Effector CD4-positive, alpha-beta T cell (primary cell): ENCODE data around the gene STK11.

Experiments used
- DNase-seq: peaks from one replicate; pipeline ENCODE4 v3.0.0-alpha.2; 2020

Gene STK11

DNA sequence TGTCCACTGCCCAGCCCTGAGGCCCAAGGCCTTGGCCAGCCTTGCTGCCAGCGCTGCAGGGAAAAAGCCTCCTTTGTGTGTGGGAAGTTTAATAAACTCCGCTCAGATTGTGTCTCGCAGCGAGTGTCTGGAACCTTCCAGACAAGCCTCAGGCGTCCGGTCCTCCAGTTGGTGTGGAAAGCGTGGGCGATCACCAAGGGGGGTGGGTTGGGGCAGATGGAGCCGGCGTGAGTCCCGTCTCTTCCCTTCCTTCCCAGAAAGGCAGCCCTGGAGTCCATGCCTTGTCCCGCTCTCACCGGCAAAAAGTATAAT lies 4.6 kb downstream of the STK11 start:
- DNase-seq = no peak

DNA sequence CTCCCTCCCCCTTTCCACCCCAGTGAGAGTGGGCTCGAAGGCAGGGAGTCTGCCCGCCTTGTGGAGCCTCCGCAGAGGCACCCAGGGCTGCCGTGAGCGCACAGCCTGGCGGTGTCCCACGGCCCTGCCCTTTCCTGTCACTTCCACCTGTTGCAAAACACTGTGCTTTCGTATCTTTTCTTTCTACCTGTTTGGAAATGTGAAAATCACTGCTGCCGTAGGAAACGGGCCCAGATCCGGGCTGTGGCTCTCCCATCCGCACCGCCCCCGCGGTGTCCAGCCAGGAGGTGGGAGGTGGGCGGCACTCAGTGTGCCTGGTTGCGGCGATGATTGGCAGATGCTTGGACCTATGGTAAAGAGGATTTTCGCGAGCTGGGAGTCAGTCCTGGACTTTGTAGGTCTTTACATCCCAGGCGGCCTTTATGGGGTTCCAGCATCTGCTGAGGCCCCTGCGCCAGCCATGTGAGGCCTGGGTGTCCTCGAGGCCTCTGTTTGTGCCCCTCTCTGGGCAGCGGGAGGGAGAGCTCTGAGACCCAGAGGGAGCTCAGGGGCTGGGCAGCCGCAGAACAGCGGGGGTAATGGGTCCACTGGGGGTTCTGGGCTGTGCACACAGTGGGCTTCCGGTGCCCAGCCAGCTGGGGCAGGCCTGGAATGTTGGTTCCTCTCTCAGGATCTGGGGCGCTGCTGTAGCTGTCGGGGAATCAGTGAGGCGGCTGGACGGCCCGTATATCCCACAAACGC lies 6.1 kb downstream of the STK11 start:
- no peak for DNase-seq

DNA sequence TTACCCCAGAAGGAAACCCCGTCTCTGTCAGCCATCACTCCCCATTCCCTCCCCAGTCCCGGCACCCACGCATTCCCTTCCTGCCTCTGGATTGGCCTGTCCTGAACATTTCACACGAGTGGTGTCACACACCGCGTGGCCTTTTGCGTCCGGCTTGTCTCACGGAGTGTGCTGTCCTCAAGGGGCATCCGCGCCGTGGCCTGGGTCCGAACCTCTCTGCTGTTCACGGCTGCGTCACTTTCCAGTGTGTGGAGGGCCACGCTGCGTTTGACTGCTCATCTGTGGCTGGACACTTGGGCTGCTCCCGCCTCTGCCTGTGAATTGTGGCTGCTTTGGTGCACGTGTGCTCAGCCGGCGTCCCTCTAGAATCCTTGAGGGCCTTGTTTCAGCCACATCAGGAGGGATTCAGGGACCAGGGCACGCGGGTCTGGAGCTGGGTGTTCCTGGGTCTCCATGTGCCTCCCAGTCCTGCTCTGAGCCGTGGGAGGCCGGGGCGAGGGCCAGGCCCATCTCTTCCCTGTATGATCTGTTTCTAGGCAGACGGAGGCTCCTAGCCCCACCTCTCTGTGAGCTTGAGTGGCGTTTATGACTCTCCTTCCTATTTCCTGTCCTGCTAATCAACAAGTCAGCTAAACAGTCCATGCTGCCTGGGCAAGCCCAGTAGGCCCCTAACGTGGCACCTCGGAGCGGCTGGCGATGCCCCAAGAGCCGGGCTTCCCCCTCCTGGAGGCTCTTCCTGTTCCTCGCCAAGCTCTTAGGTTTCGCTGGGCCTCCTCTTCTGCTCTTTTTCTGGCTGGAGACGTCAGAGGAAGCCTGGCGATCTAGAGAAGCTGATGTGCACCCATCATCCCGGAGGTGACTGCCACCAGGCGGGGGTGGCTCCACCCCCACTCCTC lies 8.1 kb downstream of the STK11 start:
- DNase-seq = peak; percentile 45

DNA sequence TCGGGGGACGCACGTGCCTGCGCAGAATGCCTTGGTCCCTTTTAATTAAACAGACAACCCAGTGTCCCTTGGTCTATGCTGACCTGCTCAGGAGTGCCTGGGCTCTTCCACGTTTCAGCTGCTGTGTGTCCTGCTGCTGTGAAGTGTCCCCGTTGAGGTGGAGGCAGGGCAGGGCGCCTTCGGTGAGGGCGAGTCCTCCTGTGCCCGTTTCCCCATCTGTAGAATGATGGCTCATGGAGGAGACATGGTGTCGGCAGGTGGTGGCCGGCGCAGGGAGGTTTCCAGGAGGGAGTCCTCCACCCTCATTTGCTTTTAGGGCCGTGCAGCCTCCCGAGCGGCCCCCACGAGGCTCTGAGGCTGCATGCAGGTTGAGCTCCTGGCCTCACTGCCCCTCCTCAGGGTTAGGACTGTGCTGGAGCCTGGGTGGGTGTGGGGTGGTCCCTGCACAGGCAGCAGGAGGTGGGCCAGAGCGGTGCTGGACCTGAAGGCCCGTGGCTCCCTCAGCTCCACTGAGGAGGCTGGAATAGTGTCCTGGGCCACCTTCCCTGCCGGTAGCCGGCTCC lies 8.8 kb downstream of the STK11 start:
- DNase-seq = no peak

GRCh38 chr19:1214862-1215731 lies 9.5 kb downstream of the STK11 start:
- DNase-seq = no peak

GRCh38 chr19:1216756-1217155 lies 11.2 kb downstream of the STK11 start:
- DNase-seq = no peak

DNA sequence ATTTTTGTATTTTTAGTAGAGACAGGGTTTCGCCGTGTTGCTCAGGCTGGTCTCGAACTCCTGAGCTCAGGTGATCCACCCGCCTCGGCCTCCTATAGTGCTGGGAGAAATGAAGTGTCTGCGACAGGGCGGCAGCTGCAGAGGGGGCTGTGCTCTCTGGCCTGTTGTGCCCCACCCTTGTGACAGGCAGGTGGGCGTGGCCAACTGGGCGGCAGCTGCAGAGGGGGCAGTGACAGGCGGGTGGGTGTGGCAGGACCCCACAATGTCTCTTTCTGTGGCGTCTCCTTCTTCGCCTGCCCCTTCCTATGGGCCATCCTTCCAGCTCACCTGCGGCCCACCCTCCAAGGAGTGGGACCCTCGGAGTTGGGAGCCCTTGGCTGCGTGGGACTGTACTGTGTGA lies 11.8 kb downstream of the STK11 start:
- DNase-seq = no peak

DNA sequence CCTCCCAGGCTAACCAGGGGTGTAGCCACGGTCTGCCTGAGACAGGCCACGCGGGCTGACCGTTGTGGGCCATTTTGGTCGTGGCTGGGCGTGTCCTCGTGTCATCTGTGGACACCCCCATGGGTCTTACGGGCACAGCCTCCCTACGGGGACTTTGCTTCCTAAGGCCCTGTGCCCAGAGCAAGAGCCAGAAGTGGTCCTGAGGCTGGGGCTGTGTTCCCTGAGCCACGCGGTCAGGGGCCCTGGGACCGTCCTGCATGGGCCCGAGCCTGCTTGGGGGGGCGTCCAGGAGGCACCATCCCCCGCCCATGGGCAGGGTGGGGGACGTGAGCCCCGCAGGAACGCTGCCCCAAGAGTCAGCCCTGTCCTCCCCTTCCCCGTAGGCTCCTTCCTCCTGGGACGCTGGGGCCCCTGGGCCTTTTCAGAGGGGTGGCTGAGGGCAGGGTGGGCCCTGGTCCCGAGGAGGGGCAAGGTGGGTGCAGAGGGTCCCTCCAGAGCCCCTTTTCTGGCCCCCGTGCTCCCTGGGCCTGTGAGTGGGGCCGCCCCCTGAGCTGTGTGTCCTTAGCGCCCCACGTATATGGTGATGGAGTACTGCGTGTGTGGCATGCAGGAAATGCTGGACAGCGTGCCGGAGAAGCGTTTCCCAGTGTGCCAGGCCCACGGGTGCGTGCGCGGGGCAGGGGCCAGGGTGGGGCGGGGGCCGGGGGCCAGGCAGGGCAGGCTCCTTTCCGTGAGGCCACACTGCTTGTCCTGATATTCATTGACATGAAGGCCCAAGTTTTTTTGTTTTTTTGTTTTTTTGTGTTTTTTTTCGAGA lies 13.4 kb downstream of the STK11 start:
- DNase-seq = no peak

DNA sequence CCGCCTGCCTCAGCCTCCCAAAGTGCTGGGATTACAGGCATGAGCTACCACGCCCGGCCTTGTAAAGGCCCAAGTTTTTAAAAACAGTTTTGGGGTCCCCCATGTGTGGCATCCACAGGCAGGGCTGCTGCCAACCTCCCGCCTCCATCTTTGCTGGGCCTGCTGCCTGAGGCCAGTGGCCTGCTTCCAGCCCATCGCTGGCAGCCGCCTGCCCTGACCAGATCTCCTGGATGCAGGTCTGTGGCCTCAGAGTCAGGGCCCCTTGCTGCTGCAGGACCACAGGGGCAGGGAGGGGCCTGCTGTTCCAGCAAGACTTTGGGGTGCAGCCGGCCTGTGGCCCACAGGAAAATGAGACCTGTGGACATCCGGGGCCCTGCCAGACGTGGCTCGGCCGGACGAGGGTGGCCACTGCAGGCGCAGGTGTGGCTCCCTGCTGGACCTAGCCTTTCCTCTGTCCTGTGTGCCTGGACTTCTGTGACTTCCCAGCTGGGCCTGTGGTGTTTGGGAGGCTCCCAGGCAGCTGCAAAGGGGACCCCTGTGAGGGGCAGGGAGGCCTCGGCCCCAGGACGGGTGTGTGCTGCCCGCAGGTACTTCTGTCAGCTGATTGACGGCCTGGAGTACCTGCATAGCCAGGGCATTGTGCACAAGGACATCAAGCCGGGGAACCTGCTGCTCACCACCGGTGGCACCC lies 14.4 kb downstream of the STK11 start:
- no peak for DNase-seq

GRCh38 chr19:1220477-1220930 lies 14.9 kb downstream of the STK11 start:
- DNase-seq = no peak

- no peak for DNase-seq
These were observed 15.7 kb downstream of the STK11 start for GRCh38 chr19:1220976-1221903.

GRCh38 chr19:1221904-1222255 lies 16.3 kb downstream of the STK11 start:
- DNase-seq = no peak

GRCh38 chr19:1222394-1222793 lies 16.8 kb downstream of the STK11 start:
- DNase-seq = no peak

- no peak for DNase-seq
These were observed 17.7 kb downstream of the STK11 start for GRCh38 chr19:1223018-1223855.

DNA sequence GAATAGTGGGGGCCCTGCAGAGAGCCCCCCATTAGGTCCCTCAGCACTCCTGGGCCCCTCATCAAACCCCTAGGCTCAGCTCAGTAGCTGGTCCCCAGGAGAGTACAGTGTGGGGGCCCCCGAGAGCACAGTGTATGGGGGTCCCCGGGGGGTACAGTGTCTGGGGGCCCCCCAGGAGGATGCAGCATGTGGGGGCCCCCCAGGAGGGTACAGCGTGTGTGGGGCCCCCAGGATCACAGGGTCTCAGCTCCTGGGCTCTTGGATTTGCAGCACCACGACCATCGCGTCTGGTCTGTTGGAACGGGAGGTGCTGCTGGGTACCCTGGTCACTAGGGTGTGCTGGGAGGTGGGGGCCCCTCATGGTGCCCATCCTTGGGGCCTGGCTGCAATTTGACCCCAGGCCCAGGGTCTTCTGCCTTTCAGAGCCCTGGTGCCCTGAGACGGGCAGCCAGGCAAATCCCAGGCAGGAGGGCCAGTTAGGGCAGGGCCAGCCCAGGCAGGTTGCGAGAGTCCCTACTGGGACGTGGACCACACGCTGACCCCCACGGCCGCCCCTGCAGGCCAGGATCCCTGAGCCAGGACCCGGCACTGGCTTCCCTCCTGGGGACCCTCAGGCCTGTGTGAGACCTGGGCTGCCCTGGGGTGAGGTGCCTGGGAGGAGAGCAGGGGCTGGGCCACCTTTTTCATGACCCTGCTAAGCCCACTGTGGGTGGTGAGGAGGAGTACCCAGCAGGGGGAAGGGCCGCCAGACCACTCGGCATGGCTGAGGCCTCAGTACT lies 18.7 kb downstream of the STK11 start:
- DNase-seq = no peak

DNA sequence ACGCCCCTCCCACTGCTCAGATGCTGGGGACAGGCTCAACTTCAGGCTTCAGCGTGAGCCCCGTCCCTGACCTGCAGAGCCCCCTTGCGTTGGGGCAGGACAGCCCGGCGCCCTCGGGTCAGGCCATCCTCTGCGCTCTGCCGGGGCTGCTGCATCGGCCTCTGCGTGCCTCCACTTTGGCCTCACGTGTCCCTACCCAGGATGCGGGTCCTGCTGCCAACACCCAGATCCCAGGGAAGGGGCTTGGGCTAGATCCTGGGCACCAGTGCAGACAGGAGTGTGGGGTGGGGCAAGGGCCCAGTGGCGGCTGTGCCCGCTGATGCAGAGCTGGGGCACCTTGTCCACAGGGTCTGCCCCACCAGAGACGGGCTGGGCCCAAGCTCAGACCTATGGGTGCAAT lies 19.3 kb downstream of the STK11 start:
- DNase-seq = no peak

- no peak for DNase-seq
These were observed 20.1 kb downstream of the STK11 start for GRCh38 chr19:1225440-1226226.

DNA sequence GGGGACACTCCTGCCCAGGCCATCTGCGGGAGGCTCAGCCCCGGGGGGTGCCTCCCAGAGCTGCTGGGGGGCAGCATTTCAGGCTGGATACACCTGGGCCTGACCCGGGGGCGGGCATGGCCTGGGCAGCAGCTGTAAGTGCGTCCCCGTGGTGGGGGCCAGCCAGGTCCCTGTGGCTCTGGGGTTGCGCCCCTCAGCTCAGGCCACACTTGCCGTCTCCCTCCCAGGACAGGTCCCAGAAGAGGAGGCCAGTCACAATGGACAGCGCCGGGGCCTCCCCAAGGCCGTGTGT lies 20.6 kb downstream of the STK11 start:
- DNase-seq = no peak
